IMR-90 (cell line): ENCODE data around the gene DYRK1A. TPM values are rescaled to one million over a fixed set of nuclear protein-coding genes. Genes with fewer than 3 reads are reported as not detected.

ENCODE experiments used
- ATAC-seq: fragments of 200-7000 bp; cut with Tn5 transposase; 2 replicates; pipeline ENCODE4 v1.9.1; 2020; ENCODE audit warnings: low read depth, mild to moderate bottlenecking, moderate library complexity
- BruUV-seq: library from RNA; stranded (reverse); fragments of 400-500 nt; replicated peaks from 2 replicates; lab custom pipeline; 2021; lab: Mats Ljungman, UMichigan
- CTCF ChIA-PET: fragments of 300-600 bp; formaldehyde crosslinking; extraction: SDS; loops from one replicate; lab custom pipeline; 2021; ENCODE audit warnings: antibody characterized with exemption; lab: Yijun Ruan, JAX
- POLR2A ChIA-PET: fragments of 300-600 bp; sonication (Branson Sonifier 250); formaldehyde crosslinking; loops from one replicate; lab custom pipeline; 2022; ENCODE audit warnings: antibody characterized with exemption; ENCODE audit not compliant: unreplicated experiment; lab: Charles Lee
- DNase-seq: peaks from one replicate; pipeline ENCODE4 v3.0.0; 2013
- H2AFZ ChIP-seq: replicated peaks from 2 replicates; pipeline ENCODE3; 2013; ENCODE audit warnings: low read length, mild to moderate bottlenecking; ENCODE audit not compliant: poor library complexity
- H2AK5ac ChIP-seq: 2 replicates; pipeline ENCODE4 v1.6.1; 2013; ENCODE audit warnings: low read depth, low read length, inconsistent platforms
- H2AK9ac ChIP-seq: replicated peaks from 2 replicates; pipeline ENCODE3; 2013; ENCODE audit warnings: mild to moderate bottlenecking, low read depth, low read length, moderate library complexity; ENCODE audit not compliant: poor library complexity
- H2BK120ac ChIP-seq: 2 replicates; pipeline ENCODE4 v1.6.1; 2013; ENCODE audit warnings: low read depth, low read length, inconsistent platforms
- H2BK15ac ChIP-seq: 3 replicates; pipeline ENCODE4 v1.6.1; 2013; ENCODE audit warnings: low read depth, low read length, inconsistent platforms
- H2BK20ac ChIP-seq: 2 replicates; pipeline ENCODE4 v1.6.1; 2013; ENCODE audit warnings: low read depth, mild to moderate bottlenecking, inconsistent platforms, low read length, moderate library complexity
- H2BK5ac ChIP-seq: 2 replicates; pipeline ENCODE4 v1.6.1; 2013; ENCODE audit warnings: mild to moderate bottlenecking, low read depth, low read length, inconsistent platforms; ENCODE audit not compliant: poor library complexity, severe bottlenecking
- H3K14ac ChIP-seq: replicated peaks from 2 replicates; pipeline ENCODE4 v1.6.1; 2013; ENCODE audit warnings: low read depth, low read length, inconsistent platforms
- H3K18ac ChIP-seq: 2 replicates; pipeline ENCODE4 v1.6.1; 2013; ENCODE audit warnings: low read depth, low read length, control low read depth
- H3K23ac ChIP-seq: 2 replicates; pipeline ENCODE4 v1.6.1; 2013; ENCODE audit warnings: low read depth, low read length, inconsistent platforms
- H3K27ac ChIP-seq: 2 replicates; pipeline ENCODE4 v1.5.1; 2013; ENCODE audit warnings: mild to moderate bottlenecking, control low read depth, low read length; ENCODE audit not compliant: insufficient read depth
- H3K27me3 ChIP-seq: 2 replicates; pipeline ENCODE4 v1.6.1; 2013; ENCODE audit warnings: low read length; ENCODE audit not compliant: control insufficient read depth, insufficient read depth
- H3K36me3 ChIP-seq: 2 replicates; pipeline ENCODE4 v1.6.1; 2013; ENCODE audit warnings: low read length, mixed read lengths; ENCODE audit not compliant: control insufficient read depth, insufficient read depth
- H3K4ac ChIP-seq: 2 replicates; pipeline ENCODE4 v1.6.1; 2013; ENCODE audit warnings: low read depth, low read length, inconsistent platforms
- H3K4me1 ChIP-seq: 2 replicates; pipeline ENCODE4 v1.6.1; 2013; ENCODE audit warnings: low read length, mixed read lengths; ENCODE audit not compliant: control insufficient read depth, insufficient read depth
- H3K4me2 ChIP-seq: 2 replicates; pipeline ENCODE4 v1.6.1; 2013; ENCODE audit warnings: low read depth, mild to moderate bottlenecking, control low read depth, low read length, moderate library complexity
- H3K4me3 ChIP-seq: 2 replicates; pipeline ENCODE4 v1.5.1; 2013; ENCODE audit warnings: low read depth, mild to moderate bottlenecking, control low read depth, low read length, moderate library complexity; ENCODE audit not compliant: insufficient read depth
- H3K56ac ChIP-seq: 2 replicates; pipeline ENCODE4 v1.6.1; 2013; ENCODE audit warnings: low read length, inconsistent platforms; ENCODE audit not compliant: insufficient read depth; ENCODE audit errors: extremely low read depth
- H3K79me1 ChIP-seq, 2 experiments: 2 replicates each; pipeline ENCODE4 v1.6.1; 2013; ENCODE audit warnings: low read length in 2 of 2, inconsistent platforms in 1 of 2, low read depth in 1 of 2
- H3K9ac ChIP-seq: 2 replicates; pipeline ENCODE4 v1.6.1; 2013; ENCODE audit warnings: low read depth, low read length, control low read depth
- H3K9me1 ChIP-seq: 2 replicates; pipeline ENCODE4 v1.6.1; 2013; ENCODE audit warnings: low read length, inconsistent platforms; ENCODE audit not compliant: insufficient read depth
- H3K9me3 ChIP-seq: 2 replicates; pipeline ENCODE4 v1.6.1; 2013; ENCODE audit warnings: low read length; ENCODE audit not compliant: control insufficient read depth, insufficient read depth
- H4K20me1 ChIP-seq: 2 replicates; pipeline ENCODE4 v1.6.1; 2013; ENCODE audit warnings: low read length, inconsistent platforms; ENCODE audit not compliant: insufficient read depth
- H4K5ac ChIP-seq: 2 replicates; pipeline ENCODE4 v1.6.1; 2013; ENCODE audit warnings: mild to moderate bottlenecking, low read depth, low read length, control low read depth
- H4K8ac ChIP-seq, 2 experiments: 2 replicates each; pipeline ENCODE4 v1.6.1; 2013; ENCODE audit warnings: low read depth in 2 of 2, low read length in 2 of 2, control low read depth in 1 of 2, inconsistent platforms in 1 of 2
- H4K91ac ChIP-seq: 2 replicates; pipeline ENCODE4 v1.6.1; 2013; ENCODE audit warnings: low read depth, low read length, inconsistent platforms; ENCODE audit not compliant: insufficient read depth
- CEBPB ChIP-seq: IDR thresholded peaks from 2 replicates; pipeline ENCODE4 v1.6.1; 2012; ENCODE audit warnings: low read depth, low read length, improper control_type of control experiment
- CHD1 ChIP-seq: IDR thresholded peaks from 2 replicates; pipeline ENCODE4 v1.6.1; 2012; ENCODE audit warnings: low read depth, low read length, improper control_type of control experiment
- ELK1 ChIP-seq: fragments of 150-350 bp; IDR thresholded peaks from 2 replicates; pipeline ENCODE4 v1.6.1; 2016; ENCODE audit warnings: low read depth, mild to moderate bottlenecking, low read length, moderate library complexity, borderline replicate concordance
- MXI1 ChIP-seq: IDR thresholded peaks from 2 replicates; pipeline ENCODE4 v1.6.1; 2012; ENCODE audit warnings: low read depth, mild to moderate bottlenecking, low read length, moderate library complexity, borderline replicate concordance
- NFE2L2 ChIP-seq: fragments of 150-350 bp; IDR thresholded peaks from 2 replicates; pipeline ENCODE4 v1.6.1; 2016; ENCODE audit warnings: low read depth, mild to moderate bottlenecking, low read length
- POLR2A ChIP-seq: IDR thresholded peaks from 2 replicates; pipeline ENCODE4 v1.6.1; 2012; ENCODE audit warnings: mild to moderate bottlenecking, low read depth, low read length
- RCOR1 ChIP-seq: IDR thresholded peaks from 2 replicates; pipeline ENCODE4 v1.6.1; 2012; ENCODE audit warnings: mild to moderate bottlenecking, low read length, improper control_type of control experiment; ENCODE audit not compliant: insufficient replicate concordance
- RFX5 ChIP-seq: IDR thresholded peaks from 2 replicates; pipeline ENCODE4 v1.8.0; 2012; ENCODE audit warnings: low read depth, mild to moderate bottlenecking, low read length, moderate library complexity
- SMC3 ChIP-seq: fragments of 150-350 bp; IDR thresholded peaks from 2 replicates; pipeline ENCODE4 v1.6.1; 2016; ENCODE audit warnings: low read depth, mild to moderate bottlenecking, antibody characterized with exemption, low read length, moderate library complexity
- USF2 ChIP-seq: fragments of 150-350 bp; IDR thresholded peaks from 2 replicates; pipeline ENCODE4 v1.6.1; 2017; ENCODE audit warnings: mild to moderate bottlenecking, antibody characterized with exemption, low read length, low read depth
- WGBS, 2 experiments: methylation state at CpG; one replicate each; pipeline versions ENCODE4 v1.1.5 to v1.1.7; 2013; ENCODE audit warnings: missing lambda C conversion rate in 2 of 2; ENCODE audit not compliant: insufficient read length in 1 of 2; ENCODE audit errors: extremely low coverage in 2 of 2; 5-methylcytosine and 5-hydroxymethylcytosine counted together
- dilution Hi-C: fragments of 300-500 bp; cut with HindIII; formaldehyde crosslinking; loops from one replicate; pipeline ENCODE4 v1.14.3; 2018; ENCODE audit warnings: low sequenced_read_pairs; ENCODE audit not compliant: unreplicated experiment
- in situ Hi-C: fragments of 300-500 bp; cut with MboI; formaldehyde crosslinking; loops from 3 replicates; pipeline ENCODE4 v1.14.3; 2019; ENCODE audit warnings: low sequenced_read_pairs, inconsistent platforms, mixed read lengths
- intact Hi-C: fragments of 100-400 bp; cut with micrococcal nuclease; formaldehyde crosslinking; loops from 2 replicates; pipeline ENCODE4 v1.10.0; 2022
- polyA plus RNA-seq, 3 experiments: library from polyadenylated mRNA; depleted of rRNA; stranded (reverse); fragments of >200 nt; gene quantifications; 2 replicates each; pipeline ENCODE4 v1.2.3, GENCODE V29; 2012; ENCODE audit warnings: low replicate concordance in 1 of 3
- total RNA-seq: library from RNA; depleted of rRNA; stranded (reverse); fragments of >200 nt; gene quantifications from 2 replicates; pipeline ENCODE4 v1.2.3, GENCODE V29; 2012

DYRK1A gene
- total and polyA plus RNA-seq, 2 of the 4 experiments (the other 2 are of a cell fraction): 18.6 to 50.5 TPM

GRCh38 chr21:37364722-37365121, 1.9 kb upstream of the DYRK1A start:
- peaks cover 7 to 22% of the 10 kb centered on the region in 2 experiments; a peak in 2 of 4 replicates for H3K79me1 ChIP-seq
- ATAC-seq: no peak
- no peak overlapping the region for H2AK5ac ChIP-seq
- H3K18ac ChIP-seq: no peak overlapping the region
- H4K5ac ChIP-seq: peak overlapping the region; percentile 37
- H3K23ac ChIP-seq: no peak overlapping the region
- no peak for DNase-seq
- H3K4me2 ChIP-seq: no peak overlapping the region
- WGBS, 2 experiments: no CpG with 5 or more reads among the region's 7 CpGs
- H3K9me1 ChIP-seq: 0 out of 2 replicates have a peak, but pooled peaks cover 4% of the 10 kb centered on the region
- intact Hi-C loops: loop anchor here (5.0 kb wide), 2 partner anchors 198 to 218 kb away; no protein-coding TSS in a partner anchor
- no peak overlapping the region for H3K9ac ChIP-seq
- no peaks in the 10 kb centered on the region for H3K9me3 ChIP-seq
- H2AK9ac ChIP-seq: no peak overlapping the region
- no peak for TF ChIP-seq RFX5
- TF ChIP-seq CEBPB: no peak
- TF ChIP-seq NFE2L2: no peak
- TF ChIP-seq USF2: no peak
- TF ChIP-seq POLR2A: no peak
- no peak for TF ChIP-seq CHD1
- no peak for TF ChIP-seq SMC3
- no peak for TF ChIP-seq ELK1
- TF ChIP-seq MXI1: no peak
- TF ChIP-seq RCOR1: no peak
- no peak overlapping the region for H3K27ac ChIP-seq
- no peak overlapping the region for H2BK120ac ChIP-seq
- H2BK20ac ChIP-seq: no peak overlapping the region
- no peak overlapping the region for H2BK5ac ChIP-seq
- POLR2A ChIA-PET: no interaction called here
- H3K36me3 ChIP-seq: no peaks in the 10 kb centered on the region
- H4K91ac ChIP-seq: no peak overlapping the region
- H2BK15ac ChIP-seq: no peak overlapping the region
- peaks cover 14% of the 10 kb centered on the region for H4K20me1 ChIP-seq
- BruUV-seq: no TSS peak
- CTCF ChIA-PET: no interaction called here
- H3K56ac ChIP-seq: 0 out of 2 replicates have a peak overlapping the region, but pooled peaks have one; percentile 17
- H3K27me3 ChIP-seq: no peaks in the 10 kb centered on the region
- H3K14ac ChIP-seq: no peak overlapping the region
- no peak overlapping the region for H3K4me3 ChIP-seq
- dilution Hi-C loops: no loop called here
- H3K4me1 ChIP-seq: peaks cover 2% of the 10 kb centered on the region; the same call in 1 of the 2 replicates
- no peak overlapping the region; the same call in 1 of the 2 replicates for H3K4ac ChIP-seq
- H2AFZ ChIP-seq: no peak overlapping the region
- H4K8ac ChIP-seq: no peak overlapping the region
- in situ Hi-C loops: no loop called here
